ENCODE results near the gene RAP1GDS1. TPM values are rescaled to one million over a fixed set of nuclear protein-coding genes. Genes with fewer than 3 reads are reported as not detected.
"Not testable (repeated sequence)": the region's sequence is repeated elsewhere in the genome, so short reads cannot be mapped to it uniquely, and the experiment has no call there.

RAP1GDS1 gene
- total RNA-seq, 1 donor from 2014 or later = 37.0 TPM

DNA sequence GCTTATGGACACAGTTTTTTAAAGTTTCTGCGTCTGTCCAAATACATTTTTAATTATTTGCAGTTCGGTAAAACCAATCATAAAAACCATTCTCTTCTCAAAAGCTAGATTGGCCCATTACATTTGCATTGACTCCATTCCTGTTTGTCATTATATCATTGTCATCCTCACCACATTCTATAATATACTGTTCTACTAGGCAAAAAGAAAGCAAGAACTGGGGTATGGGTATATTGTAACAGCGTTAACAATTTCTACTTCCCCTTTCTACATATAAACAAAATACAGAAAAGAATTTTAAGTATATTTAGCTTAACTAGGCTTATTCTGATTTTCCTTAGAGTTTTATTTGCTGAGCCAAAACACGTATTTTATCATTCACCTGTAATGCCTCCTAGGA is 91.8 kb downstream of the RAP1GDS1 start:
- Histone ChIP-seq H3K27me3 (ENCODE audit: low read depth) (no peaks in the 10 kb centered on the region), H3K4me1 (no peaks in the 10 kb centered on the region), H3K36me3 (no peaks in the 10 kb centered on the region), H3K9me3 (no peaks in the 10 kb centered on the region), H3K4me3 (no peak overlapping the region), H3K27ac (no peak overlapping the region)
- TF ChIP-seq, protein P1, sequence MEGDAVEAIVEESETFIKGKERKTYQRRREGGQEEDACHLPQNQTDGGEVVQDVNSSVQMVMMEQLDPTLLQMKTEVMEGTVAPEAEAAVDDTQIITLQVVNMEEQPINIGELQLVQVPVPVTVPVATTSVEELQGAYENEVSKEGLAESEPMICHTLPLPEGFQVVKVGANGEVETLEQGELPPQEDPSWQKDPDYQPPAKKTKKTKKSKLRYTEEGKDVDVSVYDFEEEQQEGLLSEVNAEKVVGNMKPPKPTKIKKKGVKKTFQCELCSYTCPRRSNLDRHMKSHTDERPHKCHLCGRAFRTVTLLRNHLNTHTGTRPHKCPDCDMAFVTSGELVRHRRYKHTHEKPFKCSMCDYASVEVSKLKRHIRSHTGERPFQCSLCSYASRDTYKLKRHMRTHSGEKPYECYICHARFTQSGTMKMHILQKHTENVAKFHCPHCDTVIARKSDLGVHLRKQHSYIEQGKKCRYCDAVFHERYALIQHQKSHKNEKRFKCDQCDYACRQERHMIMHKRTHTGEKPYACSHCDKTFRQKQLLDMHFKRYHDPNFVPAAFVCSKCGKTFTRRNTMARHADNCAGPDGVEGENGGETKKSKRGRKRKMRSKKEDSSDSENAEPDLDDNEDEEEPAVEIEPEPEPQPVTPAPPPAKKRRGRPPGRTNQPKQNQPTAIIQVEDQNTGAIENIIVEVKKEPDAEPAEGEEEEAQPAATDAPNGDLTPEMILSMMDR (IDR thresholded peaks at IDR 0.05) = no peak
- peak in 1 of 2 donors; percentile 47 for ATAC-seq
- intact Hi-C loops (cut with DNase I) = no loop called here
- no peak for DNase-seq

DNA sequence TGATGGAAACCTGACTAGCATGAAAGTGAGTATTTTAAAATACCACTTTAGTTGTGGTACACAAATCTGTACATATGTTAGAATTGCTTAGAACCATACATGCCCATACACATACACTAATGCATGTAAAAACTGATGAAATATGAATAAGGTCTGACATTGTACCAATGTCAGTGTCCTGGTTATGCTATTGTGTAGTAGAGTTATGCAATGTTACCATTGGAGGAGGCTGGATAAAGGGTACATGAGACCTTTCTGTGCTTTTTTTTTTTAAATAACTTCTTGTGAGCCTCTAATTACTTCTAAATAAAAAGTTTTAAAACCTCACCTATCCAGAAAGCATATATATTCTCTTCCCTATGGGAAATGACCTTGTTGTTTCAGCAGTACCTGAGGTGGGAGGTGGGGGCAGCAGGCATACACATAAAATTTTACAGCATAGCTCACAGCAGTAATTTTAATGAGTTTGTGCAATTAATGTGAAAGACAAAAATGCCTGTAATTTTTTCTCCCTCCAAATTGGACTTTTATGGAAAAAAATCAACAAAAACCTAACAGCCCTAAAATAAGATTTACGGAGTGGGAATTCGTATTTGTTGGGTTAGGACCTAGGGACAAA is 97.6 kb downstream of the RAP1GDS1 start:
- Histone ChIP-seq H3K36me3 (no peaks in the 10 kb centered on the region), H3K27me3 (ENCODE audit: low read depth) (no peaks in the 10 kb centered on the region), H3K27ac (no peak overlapping the region), H3K4me1 (no peaks in the 10 kb centered on the region), H3K4me3 (no peak overlapping the region), H3K9me3 (no peaks in the 10 kb centered on the region)
- no peak for DNase-seq
- no peak for ATAC-seq
- TF ChIP-seq, protein P1 (IDR thresholded peaks at IDR 0.05) = no peak
- intact Hi-C loops (cut with DNase I) = no loop called here

DNA sequence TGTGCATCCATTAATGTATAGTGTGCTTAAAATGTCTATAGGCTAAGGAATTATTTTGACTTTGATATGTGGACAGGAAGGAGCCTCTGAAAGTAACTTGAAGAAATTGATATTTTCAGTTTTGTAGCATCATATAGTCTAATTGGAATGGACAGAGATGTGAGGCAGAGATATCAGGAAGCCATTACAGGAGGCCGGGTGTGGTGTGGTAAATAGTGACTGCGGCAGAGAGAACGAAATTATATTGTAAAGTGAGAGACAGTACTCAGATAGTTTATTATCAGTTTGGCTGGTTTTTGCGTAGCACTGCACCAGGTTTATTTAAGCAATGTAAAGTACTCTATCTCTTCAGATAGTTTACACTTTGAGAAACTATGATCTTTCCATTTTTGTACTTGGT is 98.5 kb downstream of the RAP1GDS1 start:
- intact Hi-C loops (cut with DNase I) = no loop called here
- Histone ChIP-seq H3K4me1 (no peaks in the 10 kb centered on the region), H3K27me3 (ENCODE audit: low read depth) (no peaks in the 10 kb centered on the region), H3K27ac (no peak overlapping the region), H3K9me3 (no peaks in the 10 kb centered on the region), H3K36me3 (no peaks in the 10 kb centered on the region), H3K4me3 (no peak overlapping the region)
- no peak for ATAC-seq
- TF ChIP-seq, protein P1 (IDR thresholded peaks at IDR 0.05) = no peak
- DNase-seq = no peak

DNA sequence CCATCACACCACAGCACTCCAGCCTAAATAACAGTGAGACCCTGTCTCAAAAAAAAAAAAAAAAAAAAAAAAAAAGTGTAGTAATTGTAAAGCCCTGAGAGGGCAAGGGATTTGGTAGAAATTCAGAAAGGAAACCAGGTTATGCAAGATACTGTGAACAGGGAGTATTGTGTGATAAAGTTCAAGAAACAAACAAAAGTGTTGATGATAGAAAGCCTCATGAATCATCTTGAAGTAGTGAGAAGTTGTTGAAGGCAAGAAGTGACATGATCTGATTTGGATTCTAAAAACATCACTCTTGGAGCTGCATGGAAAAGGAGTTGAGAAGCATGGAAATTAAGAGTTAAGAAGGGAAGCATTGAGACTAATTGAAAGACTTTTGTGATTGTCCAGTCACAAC is 102.2 kb downstream of the RAP1GDS1 start:
- ATAC-seq (no peak), DNase-seq (no peak)
- intact Hi-C loops (cut with DNase I) = no loop called here
- TF ChIP-seq, protein P1 (IDR thresholded peaks at IDR 0.05) = no peak
- Histone ChIP-seq H3K4me3 (no peak overlapping the region), H3K36me3 (no peaks in the 10 kb centered on the region), H3K4me1 (no peaks in the 10 kb centered on the region), H3K9me3 (no peaks in the 10 kb centered on the region), H3K27ac (no peak overlapping the region), H3K27me3 (ENCODE audit: low read depth) (no peaks in the 10 kb centered on the region)

DNA sequence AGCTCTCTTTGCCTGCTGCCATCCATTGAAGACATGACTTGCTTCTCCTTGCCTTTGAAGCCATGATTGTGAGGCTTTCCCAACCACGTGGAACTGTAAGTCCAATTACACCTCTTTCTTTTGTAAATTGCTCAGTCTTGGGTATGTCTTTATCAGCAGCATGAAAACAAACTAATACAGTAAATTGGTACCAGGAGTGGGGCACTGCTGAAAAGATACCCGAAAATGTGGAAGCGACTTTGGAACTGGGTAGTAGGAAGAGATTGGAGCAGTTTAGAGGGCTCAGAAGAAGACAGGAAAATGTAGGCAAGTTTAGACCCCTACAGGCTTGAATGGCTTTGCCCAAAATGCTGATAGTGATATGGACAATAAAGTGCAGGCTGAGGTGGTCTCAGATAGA is 105.1 kb downstream of the RAP1GDS1 start:
- H3K27ac ChIP-seq; ATAC-seq; H3K27me3 ChIP-seq (ENCODE audit: low read depth); H3K4me1 ChIP-seq; DNase-seq; H3K4me3 ChIP-seq; H3K36me3 ChIP-seq; intact Hi-C loops (cut with DNase I): not testable (repeated sequence)
- peaks cover 10% of the 10 kb centered on the region for H3K9me3 ChIP-seq

DNA sequence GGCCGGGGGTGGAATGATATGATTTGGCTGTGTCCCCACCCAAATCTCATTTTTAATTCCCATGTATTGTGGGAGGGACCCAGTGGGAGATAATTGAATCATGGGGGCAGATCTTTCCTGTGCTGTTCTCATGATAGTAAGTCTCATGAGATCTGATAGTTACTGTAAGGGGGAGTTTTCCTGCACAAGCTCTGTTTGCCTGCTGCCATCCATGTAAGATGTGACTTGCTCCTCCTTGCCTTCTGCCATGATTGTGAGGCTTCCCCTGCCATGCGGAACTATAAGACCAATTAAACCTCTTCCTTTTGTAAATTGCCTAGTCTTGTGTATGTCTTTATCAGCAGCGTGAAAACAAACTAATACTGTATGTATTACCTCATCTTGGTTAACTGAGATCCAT is 106.8 kb downstream of the RAP1GDS1 start:
- H3K4me3 ChIP-seq; H3K27ac ChIP-seq; H3K27me3 ChIP-seq (ENCODE audit: low read depth); H3K4me1 ChIP-seq; ATAC-seq; DNase-seq; intact Hi-C loops (cut with DNase I): not testable (repeated sequence)
- Histone ChIP-seq H3K9me3 (peaks cover 10% of the 10 kb centered on the region), H3K36me3 (peaks cover 12% of the 10 kb centered on the region)

Data from lower lobe of right lung (tissue), 2 donors.